GM21786 (cell line): ENCODE results near the gene ORC2.

Experiments
- ATAC-seq: cut with Tn5 transposase; IDR thresholded peaks from one replicate; pipeline ENCODE4 v1.9.1; 2021; ENCODE audit not compliant: unreplicated experiment

The ORC2 gene

DNA sequence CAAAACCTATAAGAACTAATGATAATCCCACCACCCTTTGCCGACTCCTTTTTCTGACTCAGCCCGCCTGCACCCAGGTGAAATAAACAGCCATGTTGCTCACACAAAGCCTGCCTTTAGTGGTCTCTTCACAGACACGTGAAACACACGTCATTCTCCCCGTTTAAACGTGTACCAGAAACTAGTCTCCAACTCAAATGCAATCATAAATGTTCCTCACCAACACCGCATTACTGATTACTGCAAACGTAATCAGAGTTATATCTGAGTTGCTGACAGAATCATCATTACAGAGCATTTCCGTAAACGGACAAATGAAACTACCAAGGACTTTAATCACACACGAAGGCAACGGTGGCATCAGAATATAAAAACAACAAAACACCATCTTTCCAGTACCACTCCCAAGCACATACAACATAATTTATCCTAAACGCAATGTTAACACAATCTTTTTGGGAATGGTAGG is 100.9 kb downstream of the ORC2 start:
- ATAC-seq, result no peak

- no peak for ATAC-seq
Measured at GRCh38 chr2:200861617-200862155, 101.8 kb downstream of the ORC2 start.

GRCh38 chr2:200860092-200860795 is 103.2 kb downstream of the ORC2 start:
- ATAC-seq, result no peak
